Neural progenitor cell (in vitro differentiated cells): ENCODE measurements around the gene CEP170. TPM values are rescaled to one million over a fixed set of nuclear protein-coding genes. Genes with fewer than 3 reads are reported as not detected.

Experiments
- DNase-seq: peaks from one replicate; pipeline ENCODE4 v3.0.0-alpha.2; 2016; ENCODE audit warnings: low spot score
- H2AFZ ChIP-seq: fragments of 200-600 bp; sonication (generic); replicated peaks from 2 replicates; pipeline ENCODE4 v1.6.1; 2016; ENCODE audit warnings: antibody characterized with exemption
- H3F3A ChIP-seq: fragments of 200-600 bp; sonication (generic); 2 replicates; pipeline ENCODE4 v1.6.1; 2016; ENCODE audit warnings: antibody characterized with exemption, low read depth
- H3K27ac ChIP-seq: fragments of 200-600 bp; sonication (generic); 2 replicates; pipeline ENCODE4 v1.5.1; 2016; ENCODE audit warnings: mild to moderate bottlenecking
- H3K27me3 ChIP-seq: fragments of 200-600 bp; sonication (generic); 2 replicates; pipeline ENCODE4 v1.6.1; 2016; ENCODE audit warnings: mild to moderate bottlenecking, moderate library complexity
- H3K36me3 ChIP-seq: fragments of 200-600 bp; sonication (generic); 2 replicates; pipeline ENCODE4 v1.5.1; 2016
- H3K4me1 ChIP-seq: fragments of 200-600 bp; sonication (generic); 2 replicates; pipeline ENCODE4 v1.6.1; 2016; ENCODE audit warnings: mixed run types
- H3K4me2 ChIP-seq: fragments of 200-600 bp; sonication (generic); 2 replicates; pipeline ENCODE4 v1.6.1; 2016
- H3K4me3 ChIP-seq: fragments of 200-600 bp; sonication (generic); 2 replicates; pipeline ENCODE4 v1.5.1; 2016
- H3K79me2 ChIP-seq: fragments of 200-600 bp; sonication (generic); 2 replicates; pipeline ENCODE4 v1.6.1; 2016; ENCODE audit warnings: low read depth
- H3K9ac ChIP-seq: fragments of 200-600 bp; sonication (generic); 2 replicates; pipeline ENCODE4 v1.6.1; 2016
- H3K9me3 ChIP-seq: fragments of 200-600 bp; sonication (generic); 2 replicates; pipeline ENCODE4 v1.5.1; 2016; ENCODE audit warnings: low read depth
- H4K20me1 ChIP-seq: fragments of 200-600 bp; sonication (generic); 2 replicates; pipeline ENCODE4 v1.6.1; 2016; ENCODE audit warnings: low read depth
- H3K27ac Mint-ChIP-seq: 3 replicates; pipeline ENCODE4 v1.8.0; 2021; ENCODE audit warnings: mixed read lengths
- H3K27me3 Mint-ChIP-seq: 2 replicates; pipeline ENCODE4 v1.8.0; 2022; ENCODE audit warnings: low read depth, mild to moderate bottlenecking, inconsistent platforms, moderate library complexity, mixed read lengths; ENCODE audit not compliant: insufficient read depth
- H3K36me3 Mint-ChIP-seq: 3 replicates; pipeline ENCODE4 v1.8.0; 2021; ENCODE audit warnings: mixed read lengths
- H3K4me1 Mint-ChIP-seq: 3 replicates; pipeline ENCODE4 v1.8.0; 2021; ENCODE audit warnings: mixed read lengths
- H3K4me3 Mint-ChIP-seq: 3 replicates; pipeline ENCODE4 v1.8.0; 2021; ENCODE audit warnings: mild to moderate bottlenecking, moderate library complexity, mixed read lengths
- H3K9me3 Mint-ChIP-seq: 3 replicates; pipeline ENCODE4 v1.8.0; 2020; ENCODE audit warnings: mixed read lengths
- EZH2 ChIP-seq: fragments of 200-600 bp; sonication (generic); IDR thresholded peaks from 2 replicates; pipeline ENCODE4 v1.6.1; 2017; ENCODE audit warnings: antibody characterized with exemption, mild to moderate bottlenecking, moderate library complexity
- EZH2phosphoT487 ChIP-seq: fragments of 200-600 bp; sonication (generic); IDR thresholded peaks from 2 replicates; pipeline ENCODE4 v1.6.1; 2017; ENCODE audit warnings: antibody characterized with exemption
- total RNA-seq: library from RNA; depleted of rRNA; stranded (reverse); fragments of >200 nt; gene quantifications from 2 replicates; pipeline ENCODE4 v1.2.3, GENCODE V29; 2015; ENCODE audit warnings: low replicate concordance
- TF ChIP-seq, protein P1 (sequence below): fragments of 200-600 bp; sonication (generic); IDR thresholded peaks from 2 replicates; pipeline ENCODE4 v1.5.1; 2017; ENCODE audit warnings: antibody characterized with exemption, mild to moderate bottlenecking

The CEP170 gene
- total RNA-seq, 1 donor from 2014 or later: 126 TPM

- no peaks in the 10 kb centered on the region for H3K79me2 ChIP-seq
- H3K27ac ChIP-seq: no peak overlapping the region
- Mint-ChIP-seq H3K27ac (no peak overlapping the region), H3K36me3 (peaks cover 22% of the 10 kb centered on the region), H3K4me3 (no peak overlapping the region), H3K27me3 (no peaks in the 10 kb centered on the region), H3K9me3 (peaks cover 2% of the 10 kb centered on the region), H3K4me1 (no peaks in the 10 kb centered on the region)
- no peaks in the 10 kb centered on the region for H4K20me1 ChIP-seq
- no peak overlapping the region for H2AFZ ChIP-seq
- TF ChIP-seq, protein P1, sequence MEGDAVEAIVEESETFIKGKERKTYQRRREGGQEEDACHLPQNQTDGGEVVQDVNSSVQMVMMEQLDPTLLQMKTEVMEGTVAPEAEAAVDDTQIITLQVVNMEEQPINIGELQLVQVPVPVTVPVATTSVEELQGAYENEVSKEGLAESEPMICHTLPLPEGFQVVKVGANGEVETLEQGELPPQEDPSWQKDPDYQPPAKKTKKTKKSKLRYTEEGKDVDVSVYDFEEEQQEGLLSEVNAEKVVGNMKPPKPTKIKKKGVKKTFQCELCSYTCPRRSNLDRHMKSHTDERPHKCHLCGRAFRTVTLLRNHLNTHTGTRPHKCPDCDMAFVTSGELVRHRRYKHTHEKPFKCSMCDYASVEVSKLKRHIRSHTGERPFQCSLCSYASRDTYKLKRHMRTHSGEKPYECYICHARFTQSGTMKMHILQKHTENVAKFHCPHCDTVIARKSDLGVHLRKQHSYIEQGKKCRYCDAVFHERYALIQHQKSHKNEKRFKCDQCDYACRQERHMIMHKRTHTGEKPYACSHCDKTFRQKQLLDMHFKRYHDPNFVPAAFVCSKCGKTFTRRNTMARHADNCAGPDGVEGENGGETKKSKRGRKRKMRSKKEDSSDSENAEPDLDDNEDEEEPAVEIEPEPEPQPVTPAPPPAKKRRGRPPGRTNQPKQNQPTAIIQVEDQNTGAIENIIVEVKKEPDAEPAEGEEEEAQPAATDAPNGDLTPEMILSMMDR: no peak
- TF ChIP-seq EZH2 (no peak), EZH2phosphoT487 (no peak)
- no peak for DNase-seq
- H3K9me3 ChIP-seq: no peaks in the 10 kb centered on the region
- H3K36me3 ChIP-seq: no peaks in the 10 kb centered on the region
- H3K4me3 ChIP-seq: no peak overlapping the region
- no peaks in the 10 kb centered on the region for H3K4me1 ChIP-seq
- H3K4me2 ChIP-seq: no peak overlapping the region
- H3F3A ChIP-seq: no peaks in the 10 kb centered on the region
- no peaks in the 10 kb centered on the region for H3K27me3 ChIP-seq
- no peak overlapping the region for H3K9ac ChIP-seq
Observed at GRCh38 chr1:243286409-243287122, 31.5 kb upstream of the CEP170 start.

GRCh38 chr1:243281672-243282071 is 26.6 kb upstream of the CEP170 start:
- no peaks in the 10 kb centered on the region for H3K27me3 Mint-ChIP-seq
- no peak for DNase-seq

DNA sequence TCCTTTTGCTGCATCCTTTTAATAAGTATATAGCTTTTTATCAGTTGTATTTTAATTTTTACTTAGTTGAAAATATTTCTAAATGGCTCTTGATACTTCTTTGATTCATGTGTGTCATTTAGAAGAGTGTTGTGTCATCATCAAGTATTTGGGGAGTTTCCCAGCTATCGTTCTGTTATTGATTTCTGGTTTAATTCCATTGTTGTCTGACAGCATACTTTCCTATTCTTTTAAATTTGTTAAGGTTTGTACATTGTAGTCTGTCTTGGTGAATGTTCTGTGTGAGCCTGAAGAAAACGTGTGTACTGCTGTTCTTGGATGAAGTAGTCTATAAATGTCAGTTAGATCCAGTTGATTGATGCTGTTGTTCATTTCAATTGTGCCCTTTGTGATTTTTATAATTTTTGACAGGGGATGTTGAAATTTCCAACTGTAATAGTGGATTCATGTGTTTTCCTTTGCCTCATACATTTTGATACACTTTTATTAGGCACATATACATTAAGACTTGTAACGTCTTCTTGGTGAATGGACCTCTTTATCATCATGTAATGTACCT is 25.6 kb upstream of the CEP170 start:
- Histone ChIP-seq H3K4me3 (no peak overlapping the region), H3K4me2 (no peak overlapping the region), H3K27ac (no peak overlapping the region), H3F3A (no peaks in the 10 kb centered on the region), H4K20me1 (no peaks in the 10 kb centered on the region), H3K9ac (no peak overlapping the region), H3K36me3 (no peaks in the 10 kb centered on the region), H3K4me1 (no peaks in the 10 kb centered on the region), H3K79me2 (no peaks in the 10 kb centered on the region), H2AFZ (no peak overlapping the region), H3K9me3 (no peaks in the 10 kb centered on the region), H3K27me3 (no peaks in the 10 kb centered on the region)
- peaks cover 5% of the 10 kb centered on the region for H3K9me3 Mint-ChIP-seq
- H3K4me3 Mint-ChIP-seq: no peak overlapping the region
- TF ChIP-seq EZH2 (no peak), EZH2phosphoT487 (no peak)
- TF ChIP-seq, protein P1: no peak
- H3K4me1 Mint-ChIP-seq: no peaks in the 10 kb centered on the region
- H3K36me3 Mint-ChIP-seq: peaks cover 24% of the 10 kb centered on the region
- DNase-seq: no peak
- no peaks in the 10 kb centered on the region for H3K27me3 Mint-ChIP-seq
- H3K27ac Mint-ChIP-seq: no peak overlapping the region

More at GRCh38 chr1:243281672-243282071, 26.6 kb upstream of the CEP170 start:
- H3K36me3 Mint-ChIP-seq: peaks cover 18% of the 10 kb centered on the region
- no peaks in the 10 kb centered on the region for H3K79me2 ChIP-seq
- no peaks in the 10 kb centered on the region for H3K4me1 Mint-ChIP-seq
- H3K27ac ChIP-seq: no peak overlapping the region
- H3K27ac Mint-ChIP-seq: no peak overlapping the region
- H3K9me3 ChIP-seq: no peaks in the 10 kb centered on the region
- no peak overlapping the region for H3K9ac ChIP-seq
- H3K4me3 Mint-ChIP-seq: no peak overlapping the region
- TF ChIP-seq EZH2 (no peak), EZH2phosphoT487 (no peak)
- TF ChIP-seq, protein P1: no peak
- H3F3A ChIP-seq: no peaks in the 10 kb centered on the region
- no peak overlapping the region for H3K4me3 ChIP-seq
- no peak overlapping the region for H3K4me2 ChIP-seq
- H3K9me3 Mint-ChIP-seq: peaks cover 5% of the 10 kb centered on the region
- no peaks in the 10 kb centered on the region for H3K4me1 ChIP-seq
- no peaks in the 10 kb centered on the region for H3K36me3 ChIP-seq
- no peaks in the 10 kb centered on the region for H3K27me3 ChIP-seq
- no peak overlapping the region for H2AFZ ChIP-seq
- no peaks in the 10 kb centered on the region for H4K20me1 ChIP-seq
